Left lung (tissue), 10 donors: ENCODE data around the gene ZC3H4. TPM values are rescaled to one million over a fixed set of nuclear protein-coding genes. Genes with fewer than 3 reads are reported as not detected.

Source experiments
- ATAC-seq: fragments of 200-7000 bp; cut with Tn5 transposase; one replicate; pipeline ENCODE4 v1.9.1; 2020; ENCODE audit warnings: moderate library complexity
- DNase-seq, 4 donors: peaks; one replicate each; pipeline ENCODE4 v3.0.0-alpha.2; 2013 to 2020
- H3K27ac ChIP-seq, 2 donors: fragments of 200-600 bp; sonication (generic) in 1 of 2; one replicate each; pipeline versions ENCODE4 v1.5.0 to v1.8.0; 2020 to 2021
- H3K27me3 ChIP-seq, 2 donors: fragments of 200-600 bp; sonication (generic) in 1 of 2; one replicate each; pipeline versions ENCODE4 v1.5.0 to v1.8.0; 2020 to 2021
- H3K36me3 ChIP-seq, 2 donors: fragments of 200-600 bp; sonication (generic) in 1 of 2; one replicate each; pipeline versions ENCODE4 v1.5.0 to v1.8.0; 2020 to 2021
- H3K4me1 ChIP-seq, 2 donors: fragments of 200-600 bp; one replicate each; pipeline ENCODE4 v1.8.0; 2021
- H3K4me3 ChIP-seq, 2 donors: fragments of 200-600 bp; sonication (generic) in 1 of 2; one replicate each; pipeline versions ENCODE4 v1.5.0 to v1.8.0; 2020 to 2021; ENCODE audit warnings: mild to moderate bottlenecking in 1 of 2
- H3K9me3 ChIP-seq, 2 donors: fragments of 200-600 bp; sonication (generic) in 1 of 2; one replicate each; pipeline versions ENCODE4 v1.5.0 to v1.8.0; 2020 to 2021
- CTCF ChIP-seq, 2 donors: fragments of 200-600 bp; sonication (generic) in 1 of 2; IDR thresholded peaks; one replicate each; pipeline versions ENCODE4 v1.5.0 to v1.8.0; 2021; ENCODE audit warnings: antibody characterized with exemption in 2 of 2
- intact Hi-C, 2 donors: fragments of 100-400 bp; cut with DNase I; formaldehyde crosslinking; loops; one replicate each; pipeline versions ENCODE4 v1.11.2 to v1.14.2; 2022
- polyA plus RNA-seq, 6 donors: library from polyadenylated mRNA; unstranded; fragments of 120-200 nt; gene quantifications; one replicate each; pipeline ENCODE4 v1.2.1, GENCODE V29; 2013; ENCODE audit not compliant: insufficient read length in 6 of 6
- total RNA-seq, 2 donors: library from RNA; stranded (reverse); fragmentation: NEBNext Ultra II Directional; extraction: Animal tissue kit (Norgen Biotek cat#: 25700); gene quantifications; one replicate each; pipeline ENCODE4 v1.2.1, GENCODE V29; 2021
- donor health status: DM: no; HTN: yes; CAD: no.
- donor health status: DM: no; HTN: no; CAD: no.

The ZC3H4 gene
- total and polyA plus RNA-seq, 8 donors: 36.6 to 48.2 (median 39.2) TPM

- TF ChIP-seq CTCF (IDR thresholded peaks at IDR 0.05): no peak
- peaks cover 32 to 58% of the 10 kb centered on the region in 2 donors for H3K4me1 ChIP-seq
- no peak overlapping the region for H3K4me3 ChIP-seq
- intact Hi-C loops: no loop called here
- peak overlapping the region; percentile 71 to 83 for H3K27ac ChIP-seq
- H3K27me3 ChIP-seq: no peaks in the 10 kb centered on the region
- H3K36me3 ChIP-seq: peaks cover 0 to 72% of the 10 kb centered on the region in 2 donors
- ATAC-seq (peak; percentile 62), DNase-seq (peak in 2 of 4 donors; percentile 19 to 46)
- no peaks in the 10 kb centered on the region for H3K9me3 ChIP-seq
Observed at GRCh38 chr19:47157431-47158321, 44.1 kb upstream of the ZC3H4 start.

- H3K4me3 ChIP-seq: no peak overlapping the region
- peaks cover 32 to 59% of the 10 kb centered on the region in 2 donors for H3K4me1 ChIP-seq
- no peak for TF ChIP-seq CTCF (IDR thresholded peaks at IDR 0.05)
- intact Hi-C loops: no loop called here
- peak overlapping the region; percentile 71 to 83 for H3K27ac ChIP-seq
- H3K9me3 ChIP-seq: no peaks in the 10 kb centered on the region
- H3K27me3 ChIP-seq: no peaks in the 10 kb centered on the region
- H3K36me3 ChIP-seq: peaks cover 0 to 78% of the 10 kb centered on the region in 2 donors
- DNase-seq (peak in 1 of 4 donors; percentile 44), ATAC-seq (peak; percentile 71)
Observed at GRCh38 chr19:47156861-47157430, 43.4 kb upstream of the ZC3H4 start.

GRCh38 chr19:47155148-47155547 is 41.6 kb upstream of the ZC3H4 start:
- ATAC-seq: no peak
- Histone ChIP-seq H3K27me3 (no peaks in the 10 kb centered on the region), H3K4me1 (peaks cover 32 to 51% of the 10 kb centered on the region in 2 donors), H3K36me3 (peaks cover 0 to 79% of the 10 kb centered on the region in 2 donors), H3K4me3 (no peak overlapping the region), H3K27ac (no peak overlapping the region), H3K9me3 (no peaks in the 10 kb centered on the region)
- peak in 2 of 4 donors; percentile 50 to 69 for DNase-seq
- intact Hi-C loops: no loop called here
- TF ChIP-seq CTCF (IDR thresholded peaks at IDR 0.05): no peak

GRCh38 chr19:47153266-47153665 is 39.7 kb upstream of the ZC3H4 start:
- peaks cover 26 to 41% of the 10 kb centered on the region in 2 donors for H3K4me1 ChIP-seq
- intact Hi-C loops: no loop called here

More at GRCh38 chr19:47153266-47153665, 39.7 kb upstream of the ZC3H4 start:
- H3K36me3 ChIP-seq: peaks cover 0 to 79% of the 10 kb centered on the region in 2 donors
- H3K27me3 ChIP-seq: no peaks in the 10 kb centered on the region
- no peak for TF ChIP-seq CTCF (IDR thresholded peaks at IDR 0.05)
- H3K9me3 ChIP-seq: no peaks in the 10 kb centered on the region
- ATAC-seq: no peak
- no peak for DNase-seq
- no peak overlapping the region for H3K4me3 ChIP-seq
- peak overlapping the region in 1 of 2 donors; percentile 26 for H3K27ac ChIP-seq
